ENCODE results near the gene CLEC2L.
A peak's percentile ranks its signal among the peaks of the same experiment; 100 is the strongest.
"Not testable (repeated sequence)": the region's sequence is repeated elsewhere in the genome, so short reads cannot be mapped to it uniquely, and the experiment has no call there.

The CLEC2L gene

GRCh38 chr7:139544645-139545044, 21.2 kb downstream of the CLEC2L start:
- Histone ChIP-seq H3K27ac (no peak overlapping the region), H3K79me2 (ENCODE audit: insufficient read depth, low read depth) (no peaks in the 10 kb centered on the region), H3K4me3 (IDR thresholded peaks at IDR 0.05; ENCODE audit: insufficient read depth, low read depth, low read length) (no peak overlapping the region), H3K27me3 (ENCODE audit: insufficient read depth, low read depth) (no peaks in the 10 kb centered on the region), H3K4me1 (ENCODE audit: low read depth, poor library complexity, severe bottlenecking) (no peaks in the 10 kb centered on the region), H3K9ac (no peak overlapping the region), H4K20me1 (ENCODE audit: insufficient read depth) (no peaks in the 10 kb centered on the region), H2AFZ (ENCODE audit: low read depth) (no peak overlapping the region), H3K4me2 (no peak overlapping the region), H3K36me3 (ENCODE audit: insufficient read depth) (no peaks in the 10 kb centered on the region)
- TF ChIP-seq CTCF (conservative IDR thresholded peaks at IDR 0.05; ENCODE audit: low read depth, low read length) = no peak

- no peak for TF ChIP-seq CTCF (conservative IDR thresholded peaks at IDR 0.05; ENCODE audit: low read depth, low read length)
- Histone ChIP-seq H3K79me2 (ENCODE audit: insufficient read depth, low read depth) (no peaks in the 10 kb centered on the region), H3K9ac (no peak overlapping the region), H3K36me3 (ENCODE audit: insufficient read depth) (no peaks in the 10 kb centered on the region), H4K20me1 (ENCODE audit: insufficient read depth) (no peaks in the 10 kb centered on the region), H3K4me3 (IDR thresholded peaks at IDR 0.05; ENCODE audit: insufficient read depth, low read depth, low read length) (no peak overlapping the region), H3K4me1 (ENCODE audit: low read depth, poor library complexity, severe bottlenecking) (no peaks in the 10 kb centered on the region), H3K27me3 (ENCODE audit: insufficient read depth, low read depth) (no peaks in the 10 kb centered on the region), H3K27ac (no peak overlapping the region), H2AFZ (ENCODE audit: low read depth) (no peak overlapping the region), H3K4me2 (no peak overlapping the region)
Measured at GRCh38 chr7:139548302-139549028, 25.0 kb downstream of the CLEC2L start.

GRCh38 chr7:139553991-139554700, 30.7 kb downstream of the CLEC2L start:
- H3K4me3 ChIP-seq (IDR thresholded peaks at IDR 0.05; ENCODE audit: insufficient read depth, low read depth, low read length); H3K79me2 ChIP-seq (ENCODE audit: insufficient read depth, low read depth); H3K4me2 ChIP-seq; H2AFZ ChIP-seq (ENCODE audit: low read depth); H3K27ac ChIP-seq; H3K27me3 ChIP-seq (ENCODE audit: insufficient read depth, low read depth); H3K4me1 ChIP-seq (ENCODE audit: low read depth, poor library complexity, severe bottlenecking); H4K20me1 ChIP-seq (ENCODE audit: insufficient read depth); H3K36me3 ChIP-seq (ENCODE audit: insufficient read depth); H3K9ac ChIP-seq: not testable (repeated sequence)
- 0 out of 2 replicates have a peak, but pooled peaks have one; percentile 12 for TF ChIP-seq CTCF (conservative IDR thresholded peaks at IDR 0.05; ENCODE audit: low read depth, low read length)

DNA sequence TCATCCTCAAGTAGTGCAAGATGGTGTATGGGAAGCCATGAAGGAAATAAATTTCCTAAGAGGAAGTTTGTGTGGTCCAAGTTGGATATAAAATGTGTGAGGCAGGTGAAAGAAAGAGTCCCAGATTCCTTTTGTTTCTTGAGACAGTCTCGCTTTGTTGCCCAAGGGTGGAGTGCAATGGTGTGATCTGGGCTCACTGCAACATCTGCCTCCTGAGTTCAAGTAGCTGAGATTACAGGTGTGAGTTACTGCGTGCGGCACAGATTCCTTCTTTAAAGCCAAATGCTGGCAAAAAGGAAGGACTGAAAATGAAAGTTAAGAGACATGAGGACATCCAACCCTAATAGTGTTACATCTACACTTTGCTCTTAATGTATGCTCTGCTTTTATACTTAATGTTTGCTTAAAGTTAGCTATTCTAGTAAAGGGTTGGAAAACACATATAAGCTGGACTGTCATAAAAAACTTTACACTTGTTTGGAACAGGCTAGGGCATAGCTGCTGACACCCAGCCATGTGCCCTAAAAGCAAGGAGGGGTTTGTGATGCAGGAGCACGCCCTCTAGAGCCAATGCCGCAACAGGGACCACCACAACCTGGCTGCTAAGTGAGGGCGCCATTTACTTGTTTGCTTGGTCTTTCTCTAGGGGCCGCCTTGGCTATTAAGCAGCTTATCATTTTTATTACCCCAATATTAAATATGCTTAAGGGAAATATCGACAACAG, 34.5 kb downstream of the CLEC2L start:
- no peak overlapping the region for H3K4me2 ChIP-seq
- no peak overlapping the region for H3K9ac ChIP-seq
- no peak overlapping the region for H3K4me3 ChIP-seq (IDR thresholded peaks at IDR 0.05; ENCODE audit: insufficient read depth, low read depth, low read length)
- no peak overlapping the region for H3K27ac ChIP-seq
- no peak overlapping the region for H2AFZ ChIP-seq (ENCODE audit: low read depth)
- TF ChIP-seq CTCF (conservative IDR thresholded peaks at IDR 0.05; ENCODE audit: low read depth, low read length) = no peak
- H3K27me3 ChIP-seq (ENCODE audit: insufficient read depth, low read depth) = no peaks in the 10 kb centered on the region
- no peaks in the 10 kb centered on the region for H3K79me2 ChIP-seq (ENCODE audit: insufficient read depth, low read depth)
- H3K36me3 ChIP-seq (ENCODE audit: insufficient read depth) = no peaks in the 10 kb centered on the region
- H3K4me1 ChIP-seq (ENCODE audit: low read depth, poor library complexity, severe bottlenecking) = no peaks in the 10 kb centered on the region
- H4K20me1 ChIP-seq (ENCODE audit: insufficient read depth) = no peaks in the 10 kb centered on the region

All from KMS-11 (cell line).